ENCODE data around the gene SLC23A2.
"Not testable (repeated sequence)": the region's sequence is repeated elsewhere in the genome, so short reads cannot be mapped to it uniquely, and the experiment has no call there.

Gene SLC23A2

DNA sequence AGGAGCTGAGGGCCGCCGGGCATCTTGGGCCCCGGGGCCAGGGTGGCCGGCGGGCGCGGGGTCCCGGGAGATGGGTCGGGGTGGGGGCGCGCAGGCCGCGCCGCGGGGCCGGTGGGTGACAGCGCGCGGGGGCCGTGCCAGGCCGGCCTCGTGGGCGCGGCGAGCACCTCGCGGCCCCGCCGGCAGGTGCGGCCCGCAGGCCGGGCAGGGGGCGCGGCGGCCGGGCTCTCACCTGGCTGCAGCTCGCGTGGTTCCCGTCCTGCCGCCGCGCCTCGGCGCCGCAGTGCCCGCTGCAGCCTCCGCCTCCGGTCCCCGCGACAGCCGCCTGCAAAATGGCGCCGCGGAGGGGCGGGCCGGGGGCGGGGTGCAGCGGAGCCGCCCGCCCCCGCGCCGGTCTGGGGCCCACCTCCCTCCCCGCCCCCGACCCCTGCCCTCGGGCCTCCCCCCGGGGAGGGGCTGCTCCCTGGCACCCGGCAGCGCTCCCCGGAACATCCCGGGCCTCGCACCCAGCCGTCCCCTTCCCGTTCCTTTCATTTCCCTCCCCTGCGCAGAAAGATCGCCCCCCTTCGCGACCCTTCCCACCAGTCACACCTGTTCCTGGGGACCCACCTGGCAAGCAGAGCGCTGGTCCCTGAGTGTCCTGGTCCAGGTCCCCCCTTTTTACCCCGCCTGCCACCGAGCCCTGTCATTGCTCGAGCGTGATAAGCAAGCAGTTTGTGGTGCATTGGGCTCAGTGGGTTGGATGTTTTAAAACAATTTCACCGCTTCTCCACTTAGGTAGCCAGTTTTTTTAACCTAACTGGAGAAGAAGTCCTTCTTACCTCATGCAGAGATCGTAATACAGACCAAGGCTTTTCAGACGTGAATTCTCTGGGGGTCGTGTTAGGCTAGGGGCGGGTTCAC is at the start of gene SLC23A2:
TSS of gene SLC23A2 (minus strand) at position 337 of the 903 bp plus-strand sequence. CDS start 68,948 bp downstream, outside the sequence.
- DNase-seq (ENCODE audit: low spot score) = no peak

DNA sequence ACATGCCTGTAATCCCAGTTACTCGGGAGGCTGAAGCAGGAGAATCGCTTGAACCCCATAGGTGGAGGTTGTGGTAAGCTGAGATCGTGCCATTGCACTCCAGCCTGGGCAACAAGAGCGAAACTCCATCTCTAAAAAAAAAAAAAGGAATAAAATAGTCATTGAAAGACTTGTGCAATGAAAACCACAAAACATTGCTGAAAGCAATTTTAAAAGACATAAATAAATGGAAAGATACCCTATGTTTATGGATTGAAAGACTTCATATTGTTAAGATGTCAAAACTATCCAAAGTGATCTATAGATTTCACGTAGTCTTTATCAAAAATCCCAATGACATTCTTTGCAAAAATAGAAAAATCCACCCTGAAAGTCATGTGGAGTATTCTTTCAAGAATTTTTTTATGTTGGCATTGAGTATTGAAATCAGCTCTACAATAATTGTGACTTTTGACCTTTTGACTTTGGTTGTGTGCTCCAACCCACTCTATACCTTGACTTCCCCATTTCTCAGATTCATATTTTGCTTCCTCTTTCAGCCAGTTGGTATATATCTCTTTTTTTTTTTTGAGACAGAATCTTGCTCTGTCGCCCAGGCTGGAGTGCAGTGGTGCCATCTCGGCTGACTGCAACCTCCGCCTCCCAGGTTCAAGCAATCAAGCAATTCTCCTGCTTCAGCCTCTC is 45.5 kb upstream of the SLC23A2 start:
- DNase-seq (ENCODE audit: low spot score) = no peak

DNA sequence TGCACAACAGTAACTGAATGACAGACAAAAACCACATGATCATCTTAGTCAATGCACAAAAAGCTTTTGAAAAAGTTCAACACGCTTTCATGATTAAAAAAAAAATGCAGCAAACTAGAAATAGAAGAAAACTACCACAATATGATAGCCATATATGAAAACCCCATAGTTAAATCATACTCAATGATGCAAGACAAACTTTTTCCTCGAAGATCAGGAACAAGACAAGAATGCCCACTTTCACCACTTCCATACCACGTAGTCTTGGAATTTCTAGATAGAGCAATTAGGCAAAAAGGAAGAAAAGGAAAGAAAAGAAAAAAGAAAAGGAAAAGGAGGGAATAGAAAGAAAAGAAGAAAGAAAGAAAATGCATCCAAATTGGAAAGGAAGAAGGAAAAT is 44.6 kb upstream of the SLC23A2 start:
- DNase-seq (ENCODE audit: low spot score) = no peak

DNA sequence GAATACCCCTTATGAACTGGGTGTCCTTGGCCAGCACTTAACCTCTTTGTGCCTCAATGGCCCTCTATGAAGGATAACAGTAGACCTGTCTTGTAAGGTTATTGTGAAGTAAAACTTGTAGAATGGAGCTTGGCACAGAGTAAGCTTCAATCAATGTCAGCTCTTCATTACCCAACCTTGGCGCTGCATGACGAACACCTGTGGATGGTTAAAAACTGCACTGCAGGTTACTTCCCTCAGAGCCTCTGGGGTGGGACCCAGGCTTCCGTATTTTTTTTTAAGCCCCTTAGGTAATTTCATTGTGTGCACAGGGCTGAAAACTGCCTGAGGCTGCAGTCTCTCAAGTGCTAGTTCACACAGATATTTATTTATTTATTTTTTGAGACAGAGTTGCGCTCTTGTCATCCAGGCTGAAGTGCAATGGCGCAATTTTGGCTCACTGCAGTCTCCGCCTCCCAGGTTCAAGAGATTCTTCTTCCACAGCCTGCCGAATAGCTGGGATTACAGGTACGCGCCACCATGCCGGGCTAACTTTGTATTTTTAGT is 42.8 kb upstream of the SLC23A2 start:
- no peak for DNase-seq (ENCODE audit: low spot score)

DNA sequence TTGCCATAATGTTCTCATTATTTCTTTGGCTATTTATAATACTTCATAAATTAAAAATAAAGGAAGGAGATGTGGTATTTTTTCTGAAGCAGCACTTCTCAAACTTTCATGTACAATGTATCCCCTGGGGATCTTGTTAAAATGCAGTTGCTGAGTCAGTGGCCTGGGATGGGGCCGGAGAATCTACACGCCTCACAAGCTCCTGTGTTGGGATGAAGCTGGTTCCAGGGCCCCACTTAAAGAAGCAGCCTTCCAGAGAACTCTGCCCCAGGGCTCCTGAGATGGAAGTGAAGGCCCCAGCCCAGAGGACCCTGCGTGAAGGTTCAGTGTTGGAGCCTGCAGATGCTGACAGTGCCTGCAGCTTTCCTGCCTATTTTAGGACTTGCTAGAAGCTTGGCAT is 40.1 kb upstream of the SLC23A2 start:
- DNase-seq (ENCODE audit: low spot score) = no peak

DNA sequence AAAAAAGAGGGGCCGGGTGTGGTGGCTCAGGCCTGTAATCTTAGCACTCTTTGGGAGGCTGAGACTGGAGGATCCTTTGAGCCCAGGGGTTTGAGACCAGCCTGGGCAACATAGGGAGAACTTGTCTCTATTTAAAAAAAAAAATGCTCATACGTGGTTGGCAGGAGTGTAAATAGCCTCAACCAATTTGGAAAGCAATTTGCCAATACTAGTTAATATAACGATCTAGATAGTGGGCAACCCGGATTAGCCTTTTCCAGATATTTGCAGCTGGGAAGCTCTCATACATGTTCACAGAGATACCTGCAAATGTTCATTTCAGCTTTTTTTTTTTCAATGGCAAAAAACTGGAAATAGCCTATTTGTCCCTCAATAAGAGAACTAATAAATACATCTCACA is 39.0 kb upstream of the SLC23A2 start:
- no peak for DNase-seq (ENCODE audit: low spot score)

DNA sequence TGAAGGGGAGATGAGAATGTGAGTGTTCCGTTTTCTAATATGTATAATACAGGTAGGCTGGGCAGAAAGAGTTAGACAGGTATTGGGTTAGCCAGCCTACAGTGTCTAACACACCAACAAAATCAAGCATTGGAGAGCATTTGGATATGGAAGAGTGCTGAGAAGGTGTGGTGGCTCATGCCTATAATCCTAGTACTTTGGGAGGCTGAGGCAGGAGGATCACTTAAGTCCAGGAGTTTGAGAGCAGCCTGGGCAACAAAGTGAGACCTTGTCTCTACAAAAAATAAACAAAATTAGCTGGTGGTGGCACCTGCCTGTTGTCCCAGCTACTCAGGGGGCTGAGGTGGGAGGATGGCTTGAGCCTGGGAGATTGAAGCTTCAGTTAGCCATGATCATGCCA is 38.6 kb upstream of the SLC23A2 start:
- no peak for DNase-seq (ENCODE audit: low spot score)

DNA sequence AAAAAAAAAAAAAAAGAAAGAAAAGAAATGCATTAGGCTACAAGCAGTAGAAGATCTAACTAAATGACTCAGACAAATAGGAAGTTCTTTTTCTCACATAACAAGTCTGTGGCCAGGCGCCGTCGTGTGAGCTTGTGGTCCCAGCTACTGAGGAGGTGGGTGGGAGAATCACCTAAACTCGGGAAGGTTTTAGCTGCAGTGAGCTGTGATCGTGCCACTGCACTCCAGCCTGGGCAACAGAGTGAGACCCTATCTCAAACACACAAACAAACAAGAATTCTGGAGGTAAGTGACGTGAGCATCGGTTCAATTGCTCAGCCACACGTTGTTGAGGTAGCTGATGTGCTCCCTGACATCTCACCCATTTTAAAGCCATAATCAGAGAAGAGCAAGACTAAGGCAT is 37.9 kb upstream of the SLC23A2 start:
- no peak for DNase-seq (ENCODE audit: low spot score)

DNA sequence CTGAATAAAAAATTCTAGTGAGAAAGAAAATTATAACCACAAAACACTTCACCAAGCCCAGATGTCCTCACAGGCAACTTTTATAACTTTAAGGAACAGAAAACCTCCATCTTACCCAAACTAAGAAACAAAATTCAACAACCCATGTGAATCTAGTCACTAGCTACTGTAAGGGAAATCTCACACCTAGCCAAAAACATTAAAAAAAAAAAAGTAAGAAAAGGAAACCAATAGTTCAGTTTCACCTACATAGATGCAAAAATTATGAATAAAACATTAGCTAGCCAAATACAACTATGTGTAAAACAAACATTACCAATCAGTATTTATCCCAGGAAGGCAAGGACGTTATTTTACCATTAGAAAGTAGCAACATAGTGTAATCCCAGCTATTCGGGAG is 35.5 kb upstream of the SLC23A2 start:
- no peak for DNase-seq (ENCODE audit: low spot score)

DNA sequence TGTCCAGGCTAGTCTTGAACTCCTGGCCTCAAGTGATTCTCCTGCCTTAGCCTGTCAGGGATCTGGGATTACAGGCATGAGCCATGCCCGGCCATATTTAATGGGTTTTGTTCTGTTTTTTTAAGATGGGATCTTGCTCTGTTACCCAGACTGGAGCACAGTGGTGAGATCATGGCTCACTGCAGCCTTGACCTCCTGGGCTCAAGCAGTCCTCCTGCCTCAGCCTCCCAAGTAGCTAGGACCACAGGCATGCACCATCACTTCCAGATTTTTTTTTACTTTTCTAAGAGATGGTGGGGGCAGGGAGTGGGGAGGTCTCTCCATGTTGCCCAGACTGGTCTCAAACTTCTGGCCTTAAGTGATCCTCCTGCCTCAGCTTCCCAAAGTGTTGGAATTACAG is 34.2 kb upstream of the SLC23A2 start:
- DNase-seq (ENCODE audit: low spot score) = not testable (repeated sequence)

DNA sequence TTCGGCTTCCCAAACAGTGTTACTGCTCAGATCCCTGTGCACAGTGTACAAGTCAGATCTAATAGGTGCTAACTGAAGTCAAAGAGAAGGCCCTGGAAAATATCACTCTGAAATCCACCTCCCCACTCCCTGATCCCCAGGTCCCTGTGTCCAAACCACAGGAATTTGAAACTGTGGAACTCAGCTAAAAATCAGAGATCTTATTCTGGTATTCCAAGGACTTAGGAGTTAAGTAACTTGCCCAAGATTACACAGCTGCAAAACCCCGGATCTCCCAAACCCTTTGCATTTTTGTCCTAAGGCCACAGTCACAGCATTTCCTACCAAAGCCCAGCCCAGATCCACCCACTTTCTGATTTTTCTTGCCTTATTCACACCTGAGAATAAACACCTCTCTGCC is 32.3 kb upstream of the SLC23A2 start:
- DNase-seq (ENCODE audit: low spot score) = no peak

DNA sequence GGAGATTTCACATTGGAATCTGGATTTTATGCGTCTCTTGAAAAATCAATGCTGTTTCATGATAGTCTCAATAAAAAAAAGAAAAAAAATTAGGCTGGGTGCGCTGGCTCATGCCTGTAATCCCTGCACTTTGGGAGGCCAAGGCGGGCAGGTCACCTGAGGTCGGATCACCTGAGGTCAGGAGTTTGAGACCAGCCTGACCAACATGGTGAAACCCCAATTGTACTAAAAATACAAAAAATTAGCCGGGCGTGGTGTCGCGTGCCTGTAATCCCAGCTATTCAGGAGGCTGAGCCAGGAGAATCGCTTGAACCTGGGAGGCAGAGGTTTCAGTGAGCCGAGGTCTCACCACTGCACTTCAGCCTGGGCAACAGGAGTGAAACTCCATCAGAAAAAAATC is 30.4 kb upstream of the SLC23A2 start:
- DNase-seq (ENCODE audit: low spot score) = not testable (repeated sequence)

DNA sequence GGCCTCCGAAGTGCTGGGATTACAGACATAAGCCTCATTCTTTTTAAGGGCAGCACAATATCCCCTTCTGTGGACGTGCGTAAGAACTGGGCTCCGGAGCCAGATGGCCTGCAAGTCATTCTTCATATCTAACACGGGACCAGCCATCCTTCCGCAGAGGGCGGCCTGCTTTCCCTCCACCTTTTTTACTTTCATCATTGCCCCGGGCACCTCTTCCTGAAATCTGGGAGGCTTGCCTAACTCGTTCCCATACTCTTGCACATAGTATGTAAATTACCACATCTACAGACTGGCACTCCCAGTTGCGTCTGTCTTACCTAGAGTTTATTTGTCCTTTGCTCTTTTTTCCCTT is 29.9 kb upstream of the SLC23A2 start:
- no peak for DNase-seq (ENCODE audit: low spot score)

DNA sequence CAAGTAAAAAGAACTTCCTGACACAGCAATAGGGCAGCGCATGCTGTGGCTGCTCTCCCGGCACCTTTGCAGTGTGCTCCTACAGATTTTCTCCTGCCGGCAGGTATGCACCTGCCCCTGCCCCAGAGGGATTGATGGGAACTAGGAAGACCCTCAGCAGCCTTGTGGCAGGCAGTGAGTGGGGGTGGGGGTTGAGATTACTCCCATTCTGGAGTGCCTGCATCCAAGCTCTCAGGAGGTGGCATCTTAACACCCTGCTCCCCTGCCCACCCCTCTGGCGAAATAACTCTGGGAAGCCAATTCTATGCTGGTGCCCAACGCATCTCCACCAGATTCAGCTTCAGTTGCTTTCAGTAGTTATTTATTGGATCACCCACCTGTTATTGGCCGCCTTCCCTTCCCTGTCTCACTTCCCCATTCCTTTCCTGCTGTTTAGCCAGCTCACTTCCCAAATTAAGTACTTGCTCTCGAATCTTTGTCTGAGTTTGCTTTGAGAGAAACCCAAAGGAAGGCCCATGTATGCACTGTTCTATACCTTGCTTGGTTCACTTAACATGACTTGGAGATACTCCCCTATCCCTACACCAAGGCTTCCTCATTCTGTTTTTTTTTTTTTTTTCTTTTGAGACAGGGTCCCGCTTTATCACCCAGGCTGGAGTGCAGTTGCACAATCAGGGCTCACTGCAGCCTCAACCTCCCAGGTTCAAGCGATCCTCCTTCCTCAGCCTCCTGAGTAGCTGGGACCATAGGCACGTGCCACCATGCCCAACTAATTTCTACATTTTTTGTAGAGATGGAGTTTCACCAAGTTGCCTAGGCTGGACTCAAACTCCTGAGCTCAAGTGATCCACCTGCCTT is 29.3 kb upstream of the SLC23A2 start:
- DNase-seq (ENCODE audit: low spot score) = peak; percentile 43

DNA sequence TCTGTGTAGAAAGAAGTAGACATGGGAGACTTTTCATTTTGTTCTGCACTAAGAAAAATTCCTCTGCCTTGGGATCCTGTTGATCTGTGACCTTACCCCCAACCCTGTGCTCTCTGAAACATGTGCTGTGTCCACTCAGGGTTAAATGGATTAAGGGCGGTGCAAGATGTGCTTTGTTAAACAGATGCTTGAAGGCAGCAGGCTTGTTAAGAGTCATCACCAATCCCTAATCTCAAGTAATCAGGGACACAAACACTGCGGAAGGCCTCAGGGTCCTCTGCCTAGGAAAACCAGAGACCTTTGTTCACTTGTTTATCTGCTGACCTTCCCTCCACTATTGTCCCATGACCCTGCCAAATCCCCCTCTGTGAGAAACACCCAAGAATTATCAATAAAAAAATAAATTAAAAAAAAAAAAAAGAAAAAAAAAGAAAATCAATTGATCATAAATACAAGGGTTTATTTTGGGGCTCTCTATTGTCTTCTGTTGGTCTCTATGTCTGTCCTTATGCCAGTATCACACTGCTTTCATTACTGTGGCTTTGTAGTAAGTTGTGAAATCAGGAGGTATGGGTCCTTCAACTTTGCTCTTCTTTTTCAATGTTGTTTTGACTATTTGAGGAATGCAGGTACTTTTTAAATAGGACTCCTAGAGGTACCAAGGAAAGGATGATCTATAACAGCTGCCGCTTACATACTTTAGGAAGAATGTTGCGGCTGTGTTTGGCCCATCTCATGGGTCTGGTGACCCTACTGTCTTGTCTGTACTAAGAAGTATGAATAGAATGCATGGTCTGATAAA is 27.1 kb upstream of the SLC23A2 start:
- not testable (repeated sequence) for DNase-seq (ENCODE audit: low spot score)

DNA sequence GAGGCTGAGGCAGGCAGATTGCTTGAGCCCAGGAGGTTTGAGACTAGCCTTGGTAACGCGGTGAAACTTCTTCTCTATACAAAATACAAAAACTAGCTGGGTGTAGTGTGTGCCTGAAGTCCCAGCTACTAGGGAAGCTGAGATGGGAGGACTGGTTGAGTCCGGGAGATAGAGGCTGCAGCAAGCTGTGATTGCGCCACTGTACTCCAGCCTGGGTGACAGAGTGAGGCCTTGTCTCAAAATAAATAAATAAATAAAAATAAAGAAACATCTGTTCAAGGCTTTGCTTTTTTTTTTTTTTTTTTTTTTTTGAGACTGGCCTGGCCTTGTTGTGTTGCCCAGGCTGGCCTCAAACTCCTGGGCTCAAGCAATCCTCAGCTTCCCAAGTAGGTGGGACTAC is 23.7 kb upstream of the SLC23A2 start:
- peak; percentile 49 for DNase-seq (ENCODE audit: low spot score)

DNA sequence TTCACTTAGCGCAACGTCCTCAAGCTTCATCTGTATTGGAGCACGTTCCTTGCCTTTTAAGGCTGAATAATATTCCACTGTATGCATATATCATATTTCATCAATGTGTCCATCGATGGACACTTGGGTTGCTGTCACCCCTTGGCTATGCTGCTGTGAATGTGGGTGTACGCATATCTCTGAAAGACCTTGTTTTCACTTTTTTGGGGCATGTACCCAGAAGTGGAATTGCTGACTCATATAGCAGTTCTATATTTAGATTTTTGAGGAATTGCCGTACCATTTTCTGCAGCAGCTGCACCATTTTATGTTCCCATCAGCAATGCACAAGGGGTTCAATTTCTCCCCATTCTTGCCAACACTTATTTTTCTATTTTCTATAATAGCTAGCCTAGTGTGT is 22.8 kb upstream of the SLC23A2 start:
- DNase-seq (ENCODE audit: low spot score) = no peak

DNA sequence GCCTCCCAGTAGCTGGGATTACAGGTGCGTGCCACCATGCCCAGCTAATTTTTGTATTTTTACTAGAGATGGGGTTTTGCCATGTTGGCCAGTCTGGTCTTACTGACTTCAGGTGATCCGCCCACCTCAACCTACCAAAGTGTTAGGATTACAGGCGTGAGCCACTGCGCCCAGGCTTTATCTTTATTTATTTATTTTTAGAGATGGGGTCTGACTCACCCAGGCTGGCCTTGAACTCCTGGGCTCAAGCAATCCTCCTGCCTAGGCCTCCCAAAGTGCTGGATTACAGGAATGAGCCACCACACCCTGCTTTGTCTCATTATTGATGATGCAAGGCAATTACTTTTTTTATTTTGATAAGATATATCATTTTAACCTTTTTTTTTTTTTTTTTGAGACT is 21.9 kb upstream of the SLC23A2 start:
- DNase-seq (ENCODE audit: low spot score) = not testable (repeated sequence)

DNA sequence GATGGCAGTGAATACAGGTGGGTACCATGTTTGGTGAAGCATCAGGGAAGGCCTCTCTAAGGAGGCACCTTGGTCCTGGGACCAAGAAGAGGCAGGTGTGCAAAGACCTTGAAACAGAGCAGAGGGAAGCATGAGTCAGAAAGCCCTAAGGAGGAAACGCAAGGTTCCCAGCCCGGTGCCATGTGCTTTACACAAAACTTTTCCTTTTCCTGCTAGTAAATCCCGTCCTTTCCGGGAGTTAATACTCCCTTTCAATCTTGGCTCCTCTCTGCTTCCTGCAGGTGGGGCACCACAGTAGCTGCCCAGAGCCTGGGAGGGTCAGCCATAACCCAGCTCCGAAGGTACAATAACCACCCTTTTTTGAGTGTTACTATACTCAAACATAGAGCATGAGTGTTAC is 19.4 kb upstream of the SLC23A2 start:
- DNase-seq (ENCODE audit: low spot score) = no peak

DNA sequence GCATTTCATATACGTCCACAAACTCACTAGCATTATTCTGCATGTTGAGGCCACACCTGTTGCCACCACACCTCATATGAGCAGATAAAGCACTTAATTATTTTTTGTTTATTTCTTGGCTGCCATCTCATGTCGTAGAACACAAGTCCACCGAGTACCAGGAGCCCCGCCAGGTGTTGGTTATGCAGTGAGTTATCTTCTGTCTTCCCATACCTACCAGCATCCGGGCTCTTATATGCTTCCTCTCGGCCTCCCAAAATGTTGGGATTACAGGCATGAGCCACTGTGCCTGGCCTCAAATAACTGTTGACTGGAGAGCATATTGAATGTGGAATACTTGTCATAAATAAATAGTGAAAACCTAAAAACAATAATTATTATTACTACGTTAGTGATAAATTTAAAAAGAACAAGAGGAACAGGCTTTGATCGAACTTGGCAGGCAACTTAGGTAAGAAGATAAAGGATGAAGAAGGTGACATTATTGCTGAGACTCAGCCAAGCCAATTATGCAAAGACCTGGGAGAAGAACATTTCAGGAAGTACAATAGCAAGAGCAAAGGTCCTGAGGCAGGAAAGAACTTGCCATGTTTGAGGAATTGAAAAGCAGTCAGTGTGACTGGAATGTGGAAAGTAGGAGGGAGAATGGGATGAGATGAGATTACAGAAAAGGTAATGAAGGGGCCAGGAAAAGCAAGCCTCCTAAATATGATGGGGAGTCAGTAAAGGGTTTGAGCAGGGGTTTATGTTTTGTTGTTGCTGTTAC is 12.6 kb upstream of the SLC23A2 start:
- DNase-seq (ENCODE audit: low spot score) = no peak

DNA sequence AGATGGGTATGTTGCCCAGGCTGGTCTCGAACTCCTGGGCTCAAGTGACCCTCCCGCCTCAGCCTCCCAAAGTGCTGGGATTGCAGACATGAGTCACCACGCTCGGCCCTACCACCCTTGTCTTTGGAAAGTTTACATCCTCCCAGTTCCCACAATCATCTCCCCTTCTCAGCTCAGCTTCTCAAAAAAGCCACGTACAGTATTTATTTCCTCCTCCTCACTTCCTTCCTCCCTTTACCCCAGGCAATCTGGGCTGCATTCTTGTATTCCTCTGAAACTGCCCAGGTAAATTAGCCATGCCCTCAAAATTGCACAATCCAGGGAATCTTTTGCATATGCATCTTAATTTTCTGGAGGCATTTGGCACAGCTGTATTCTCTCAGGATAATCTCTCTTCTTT is 7.4 kb upstream of the SLC23A2 start:
- DNase-seq (ENCODE audit: low spot score) = peak; percentile 61
